H1 (cell line): ENCODE results near the gene HIVEP3. TPM values are rescaled to one million over a fixed set of nuclear protein-coding genes. Genes with fewer than 3 reads are reported as not detected.

ENCODE experiments used
- CTCF ChIA-PET: fragments of 300-600 bp; sonication (Branson Sonifier 250); formaldehyde crosslinking; loops from one replicate; lab custom pipeline; 2021; ENCODE audit not compliant: partially characterized antibody; lab: Charles Lee
- POLR2A ChIA-PET: fragments of 300-600 bp; sonication (Branson Sonifier 250); formaldehyde crosslinking; loops from one replicate; lab custom pipeline; 2021; ENCODE audit warnings: inconsistent platforms; ENCODE audit not compliant: partially characterized antibody; lab: Charles Lee
- DNase-seq, 2 experiments: peaks; one replicate each; pipeline versions ENCODE4 v3.0.0 to v3.0.0-alpha.2; 2010 to 2022; ENCODE audit warnings: low spot score in 2 of 2, low read depth in 1 of 2, mixed read lengths in 1 of 2
- FAIRE-seq: peaks from 2 replicates; lab custom pipeline; 2011; peaks lifted over from hg19 to GRCh38; lab: Jason Lieb, UNC
- H2AFZ ChIP-seq: 2 replicates; pipeline ENCODE4 v1.8.1; 2012; ENCODE audit warnings: low read length, inconsistent platforms
- H2AK5ac ChIP-seq: 2 replicates; pipeline ENCODE4 v1.6.1; 2013; ENCODE audit warnings: low read depth, low read length
- H2BK120ac ChIP-seq: replicated peaks from 2 replicates; pipeline ENCODE3; 2013; ENCODE audit warnings: low read depth, low read length, inconsistent platforms
- H2BK12ac ChIP-seq: 2 replicates; pipeline ENCODE4 v1.6.1; 2013; ENCODE audit warnings: low read depth, low read length
- H2BK15ac ChIP-seq: 2 replicates; pipeline ENCODE4 v1.6.1; 2013; ENCODE audit warnings: low read length
- H2BK20ac ChIP-seq: 2 replicates; pipeline ENCODE4 v1.6.1; 2013; ENCODE audit warnings: low read length
- H2BK5ac ChIP-seq: 2 replicates; pipeline ENCODE4 v1.6.1; 2013; ENCODE audit warnings: low read depth, low read length
- H3K14ac ChIP-seq: 2 replicates; pipeline ENCODE4 v1.6.1; 2013; ENCODE audit warnings: inconsistent platforms; ENCODE audit not compliant: insufficient read length
- H3K18ac ChIP-seq: 2 replicates; pipeline ENCODE4 v1.6.1; 2013; ENCODE audit warnings: low read length; ENCODE audit errors: extremely low read depth
- H3K23ac ChIP-seq: 2 replicates; pipeline ENCODE4 v1.6.1; 2013; ENCODE audit warnings: inconsistent platforms; ENCODE audit not compliant: insufficient read length
- H3K23me2 ChIP-seq: 2 replicates; pipeline ENCODE4 v1.6.1; 2013; ENCODE audit warnings: low read depth, low read length
- H3K27ac ChIP-seq: 2 replicates; pipeline ENCODE4 v1.6.1; 2011; ENCODE audit warnings: low read depth, low read length, inconsistent platforms
- H3K27me3 ChIP-seq, 4 experiments: replicated peaks in 1 of 4; 1 replicate in 1 of 4; 2 replicates in 3 of 4; pipeline versions ENCODE4 v1.6.1 to v1.8.1; 2011 to 2013; ENCODE audit warnings: low read length in 3 of 4, mild to moderate bottlenecking in 3 of 4, inconsistent platforms in 2 of 4, mixed read lengths in 2 of 4, moderate library complexity in 1 of 4; ENCODE audit not compliant: control insufficient read depth in 3 of 4, insufficient read depth in 3 of 4; ENCODE audit errors: extremely low read depth in 1 of 4
- H3K36me3 ChIP-seq, 4 experiments: 2 replicates each; pipeline versions ENCODE4 v1.6.1 to v1.8.1; 2011 to 2013; ENCODE audit warnings: mild to moderate bottlenecking in 4 of 4, low read length in 3 of 4, moderate library complexity in 2 of 4, control low read depth in 1 of 4, inconsistent platforms in 1 of 4; ENCODE audit not compliant: insufficient read depth in 4 of 4, control insufficient read depth in 2 of 4
- H3K4ac ChIP-seq: replicated peaks from 2 replicates; pipeline ENCODE3; 2013; ENCODE audit warnings: low read length, low read depth, mixed read lengths, inconsistent platforms; ENCODE audit not compliant: insufficient read length
- H3K4me1 ChIP-seq, 4 experiments: replicated peaks in 1 of 4; 1 replicate in 1 of 4; 2 replicates in 3 of 4; pipeline versions ENCODE4 v1.6.1 to v1.8.1; 2011 to 2013; ENCODE audit warnings: low read length in 3 of 4, inconsistent platforms in 2 of 4, mixed read lengths in 1 of 4; ENCODE audit not compliant: insufficient read depth in 4 of 4, control insufficient read depth in 3 of 4
- H3K4me2 ChIP-seq, 2 experiments: 2 replicates each; pipeline versions ENCODE4 v1.6.1 to v1.8.1; 2011 to 2013; ENCODE audit warnings: low read depth in 2 of 2, low read length in 2 of 2, control low read depth in 1 of 2, inconsistent platforms in 1 of 2, mild to moderate bottlenecking in 1 of 2; ENCODE audit not compliant: insufficient read depth in 1 of 2
- H3K4me3 ChIP-seq, 4 experiments: fragments of 200-600, 300-600 bp in 1 of 4; sonication (generic), shearing (Covaris generic), sonication (Bioruptor Twin) in 1 of 4; 2 replicates each; pipeline versions ENCODE4 v1.5.1 to v1.8.1; 2011 to 2016; ENCODE audit warnings: low read length in 4 of 4, low read depth in 3 of 4, control low read depth in 2 of 4, inconsistent platforms in 2 of 4, mild to moderate bottlenecking in 2 of 4, mixed read lengths in 1 of 4, moderate library complexity in 1 of 4; ENCODE audit not compliant: insufficient read depth in 2 of 4; ENCODE audit errors: extremely low read depth in 1 of 4
- H3K56ac ChIP-seq: replicated peaks from 2 replicates; pipeline ENCODE3; 2013; ENCODE audit warnings: low read depth, mild to moderate bottlenecking, mixed read lengths, low read length, inconsistent platforms; ENCODE audit not compliant: insufficient read length
- H3K79me1 ChIP-seq: 2 replicates; pipeline ENCODE4 v1.6.1; 2013; ENCODE audit warnings: low read depth, low read length, control low read depth
- H3K79me2 ChIP-seq, 2 experiments: 2 replicates each; pipeline versions ENCODE4 v1.6.1 to v1.8.1; 2012 to 2013; ENCODE audit warnings: low read length in 2 of 2, mild to moderate bottlenecking in 2 of 2, inconsistent platforms in 1 of 2; ENCODE audit not compliant: insufficient read depth in 2 of 2, control insufficient read depth in 1 of 2
- H3K9ac ChIP-seq, 4 experiments: replicated peaks in 1 of 4; 1 replicate in 1 of 4; 2 replicates in 3 of 4; pipeline versions ENCODE4 v1.6.1 to v1.8.1; 2011 to 2013; ENCODE audit warnings: low read depth in 3 of 4, low read length in 3 of 4, control low read depth in 2 of 4, mild to moderate bottlenecking in 2 of 4, moderate library complexity in 2 of 4, inconsistent platforms in 1 of 4; ENCODE audit errors: extremely low read depth in 1 of 4
- H3K9me3 ChIP-seq, 2 experiments: 2 replicates each; pipeline versions ENCODE4 v1.6.1 to v1.8.1; 2012 to 2013; ENCODE audit warnings: mild to moderate bottlenecking in 2 of 2, moderate library complexity in 2 of 2, control low read depth in 1 of 2, inconsistent platforms in 1 of 2, low read depth in 1 of 2, low read length in 1 of 2, mixed read lengths in 1 of 2; ENCODE audit not compliant: insufficient read depth in 2 of 2
- H4K20me1 ChIP-seq, 2 experiments: replicated peaks in 1 of 2; 2 replicates each; pipeline versions ENCODE3 to v1.8.1; 2011 to 2013; ENCODE audit warnings: inconsistent platforms in 2 of 2, low read length in 2 of 2, mild to moderate bottlenecking in 1 of 2; ENCODE audit not compliant: insufficient read depth in 2 of 2, control insufficient read depth in 1 of 2
- H4K5ac ChIP-seq: 2 replicates; pipeline ENCODE4 v1.6.1; 2013; ENCODE audit warnings: low read length, low read depth, mixed read lengths, inconsistent platforms; ENCODE audit not compliant: insufficient read length
- H4K8ac ChIP-seq: 2 replicates; pipeline ENCODE4 v1.8.0; 2013; ENCODE audit warnings: mild to moderate bottlenecking, moderate library complexity, low read length, inconsistent platforms; ENCODE audit not compliant: insufficient read depth; ENCODE audit errors: extremely low read depth
- H4K91ac ChIP-seq: replicated peaks from 2 replicates; pipeline ENCODE3; 2013; ENCODE audit warnings: low read length, mixed read lengths, inconsistent platforms; ENCODE audit not compliant: insufficient read length
- WGBS, 2 experiments: shearing (Covaris generic) in 1 of 2; methylation state at CpG; one replicate each; pipeline versions ENCODE4 v1.1.6 to v1.1.7; 2013 to 2015; ENCODE audit warnings: low lambda C conversion rate in 2 of 2, mixed read lengths in 2 of 2, inconsistent platforms in 1 of 2, low coverage in 1 of 2, missing lambda C conversion rate in 1 of 2; ENCODE audit not compliant: insufficient replicate concordance in 2 of 2, insufficient coverage in 1 of 2, insufficient read length in 1 of 2; ENCODE audit errors: extremely low coverage in 1 of 2, missing lambda C conversion rate in 1 of 2; 5-methylcytosine and 5-hydroxymethylcytosine counted together
- polyA plus RNA-seq, 7 experiments: library from polyadenylated mRNA; depleted of rRNA in 3 of 7; stranded (reverse) in 5 of 7; unstranded in 2 of 7; fragments of >200 nt in 5 of 7; fragments of 200-250 nt in 2 of 7; gene quantifications; 1 replicate in 5 of 7; 2 replicates in 1 of 7; 4 replicates in 1 of 7; pipeline versions ENCODE4 v1.2.1 to v1.2.3, GENCODE V29; 2011 to 2013; ENCODE audit warnings: missing spikeins in 2 of 7, mixed read lengths in 2 of 7
- total RNA-seq: library from RNA; stranded (reverse); fragmentation: NEBNext Ultra II Directional; extraction: Animal tissue kit (Norgen Biotek cat#: 25700); gene quantifications from 2 replicates; pipeline ENCODE4 v1.2.1, GENCODE V29; 2021

The HIVEP3 gene
- total and polyA plus RNA-seq, 2 of the 8 experiments (the other 6 are each of a cell fraction or from before 2014, with no cell fraction given), result 0.24 to 0.69 TPM

- ChIA-PET POLR2A (no interaction called here), CTCF (interaction anchor here (1.0 kb wide), 1 partner anchor 123 kb away, joined by 3 read pairs; no protein-coding TSS in a partner anchor)
- no peak overlapping the region for H3K23ac ChIP-seq
- H3K4me2 ChIP-seq, result no peak overlapping the region
- no peak overlapping the region for H3K14ac ChIP-seq
- H3K4me3 ChIP-seq, result no peak overlapping the region
- no peak overlapping the region for H2AK5ac ChIP-seq
- H2BK12ac ChIP-seq, result no peak overlapping the region
- no peak overlapping the region for H2BK5ac ChIP-seq
- H3K4me1 ChIP-seq, result no peaks in the 10 kb centered on the region
- H3K23me2 ChIP-seq, result no peaks in the 10 kb centered on the region
- no peak overlapping the region for H2BK20ac ChIP-seq
- WGBS, 2 experiments, result 95% methylated on average over 4 of the region's 4 CpGs; no CpG with 5 or more reads in 1 of the 2 experiments
- H4K91ac ChIP-seq, result no peak overlapping the region
- no peaks in the 10 kb centered on the region for H4K20me1 ChIP-seq
- no peak overlapping the region for H3K27ac ChIP-seq
- H3K79me2 ChIP-seq, result no peaks in the 10 kb centered on the region
- no peak overlapping the region for H2BK15ac ChIP-seq
- H3K56ac ChIP-seq, result no peak overlapping the region
- no peak for DNase-seq
- H3K9me3 ChIP-seq, result no peaks in the 10 kb centered on the region
- FAIRE-seq, result no peak
- no peak overlapping the region for H4K8ac ChIP-seq
- no peaks in the 10 kb centered on the region for H3K36me3 ChIP-seq
- H2AFZ ChIP-seq, result no peak overlapping the region
- H3K9ac ChIP-seq, result no peak overlapping the region
- no peak overlapping the region for H3K4ac ChIP-seq
- H4K5ac ChIP-seq, result no peak overlapping the region
- no peaks in the 10 kb centered on the region for H3K79me1 ChIP-seq
- H2BK120ac ChIP-seq, result no peak overlapping the region
- H3K18ac ChIP-seq, result no peak overlapping the region
- H3K27me3 ChIP-seq, result no peaks in the 10 kb centered on the region
These were observed 280.4 kb downstream of the HIVEP3 start for GRCh38 chr1:41638086-41639024.
